ENCODE data around the gene MTSS2.

MTSS2 gene

DNA sequence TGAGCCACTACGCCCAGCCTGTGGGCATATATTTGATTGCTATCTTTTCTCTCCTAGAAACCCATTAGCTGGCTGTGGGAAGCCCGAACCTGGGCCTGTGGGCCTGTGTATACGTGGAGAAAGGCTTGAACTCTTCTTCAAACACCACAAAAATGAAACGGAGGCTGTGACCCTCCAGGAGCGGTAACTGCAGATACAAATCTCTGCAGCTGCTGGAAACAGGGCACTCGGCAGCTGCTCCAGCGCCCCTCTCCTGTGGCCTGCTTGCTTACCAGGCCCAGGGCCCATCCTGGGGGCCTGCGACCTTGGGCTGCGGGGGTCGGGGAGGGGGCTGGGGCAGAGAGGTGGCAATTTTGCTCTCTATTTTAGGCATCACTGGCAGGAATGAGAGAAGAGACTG is 28.0 kb upstream of the MTSS2 start:
- H3K4me1 ChIP-seq (ENCODE audit: control insufficient read depth, insufficient read depth, low read length) = peaks cover 74% of the 10 kb centered on the region
- H3K36me3 ChIP-seq (ENCODE audit: control insufficient read depth in 2 of 2, insufficient read depth in 2 of 2, low read length in 2 of 2) = no peaks in the 10 kb centered on the region
- H3K27ac ChIP-seq (ENCODE audit: low read length) = peak overlapping the region; percentile 98

DNA sequence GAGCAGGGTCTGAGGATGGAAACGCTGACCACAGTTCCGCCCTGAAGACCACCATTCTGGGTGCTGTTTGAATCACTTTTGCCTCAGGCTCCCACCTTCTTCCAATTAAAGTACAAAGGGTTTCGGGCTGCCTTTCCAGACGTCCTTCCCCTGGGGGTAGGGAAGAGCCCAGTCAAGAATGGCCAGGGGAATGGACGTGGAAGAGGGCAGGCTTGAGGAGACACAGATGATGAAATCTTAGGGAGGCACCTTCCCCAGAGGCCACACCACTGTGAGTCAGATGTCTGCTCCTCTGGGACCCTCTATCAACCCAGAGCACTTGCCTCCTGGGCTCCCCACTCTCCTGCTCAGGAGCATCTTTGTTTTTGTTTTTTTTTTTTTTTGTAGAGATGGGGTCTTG is 27.5 kb upstream of the MTSS2 start:
- no peak overlapping the region for H3K9ac ChIP-seq (ENCODE audit: low read length in 2 of 2)
- peak overlapping the region; percentile 98 for H3K27ac ChIP-seq (ENCODE audit: low read length)
- peaks cover 78% of the 10 kb centered on the region for H3K4me1 ChIP-seq (ENCODE audit: control insufficient read depth, insufficient read depth, low read length)

More for the DNA sequence above, 28.0 kb upstream of the MTSS2 start:
- peak overlapping the region in 1 of 2 donors; percentile 81 for H3K9ac ChIP-seq (ENCODE audit: low read length in 2 of 2)
- no peaks in the 10 kb centered on the region for H3K27me3 ChIP-seq (ENCODE audit: control insufficient read depth in 1 of 2, insufficient read depth in 2 of 2, low read length in 2 of 2)
- no peak overlapping the region for H3K4me3 ChIP-seq (ENCODE audit: low read length in 2 of 2)
- H3K9me3 ChIP-seq (ENCODE audit: control insufficient read depth in 2 of 2, low read length in 2 of 2) = no peaks in the 10 kb centered on the region

DNA sequence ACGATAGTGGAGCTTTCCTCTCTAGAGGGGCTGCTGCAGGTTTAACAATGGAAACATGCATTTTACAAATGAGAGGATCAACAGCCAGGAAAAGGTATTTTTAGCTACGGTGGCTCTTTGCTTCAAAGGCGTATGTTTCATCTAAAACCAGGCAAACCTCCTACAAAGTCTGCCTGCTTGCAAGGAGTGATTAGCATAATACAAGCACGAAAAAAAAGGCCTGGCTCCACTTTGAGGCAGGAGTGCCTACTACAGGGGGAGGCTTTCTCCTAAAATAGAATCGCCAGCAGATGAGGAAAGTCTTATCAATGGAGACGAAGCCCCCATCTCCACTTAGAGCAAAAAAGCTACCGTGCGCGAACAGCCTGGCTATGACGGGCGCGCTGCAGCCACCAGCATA is 27.1 kb upstream of the MTSS2 start:
- no peaks in the 10 kb centered on the region for H3K27me3 ChIP-seq (ENCODE audit: control insufficient read depth in 1 of 2, insufficient read depth in 2 of 2, low read length in 2 of 2)
- no peak overlapping the region for H3K9ac ChIP-seq (ENCODE audit: low read length in 2 of 2)
- no peaks in the 10 kb centered on the region for H3K36me3 ChIP-seq (ENCODE audit: control insufficient read depth in 2 of 2, insufficient read depth in 2 of 2, low read length in 2 of 2)
- H3K4me3 ChIP-seq (ENCODE audit: low read length in 2 of 2) = no peak overlapping the region
- peak overlapping the region; percentile 98 for H3K27ac ChIP-seq (ENCODE audit: low read length)
- no peaks in the 10 kb centered on the region for H3K9me3 ChIP-seq (ENCODE audit: control insufficient read depth in 2 of 2, low read length in 2 of 2)
- peaks cover 82% of the 10 kb centered on the region for H3K4me1 ChIP-seq (ENCODE audit: control insufficient read depth, insufficient read depth, low read length)

More for the DNA sequence above, 27.5 kb upstream of the MTSS2 start:
- Histone ChIP-seq H3K36me3 (ENCODE audit: control insufficient read depth in 2 of 2, insufficient read depth in 2 of 2, low read length in 2 of 2) (no peaks in the 10 kb centered on the region), H3K27me3 (ENCODE audit: control insufficient read depth in 1 of 2, insufficient read depth in 2 of 2, low read length in 2 of 2) (no peaks in the 10 kb centered on the region), H3K4me3 (ENCODE audit: low read length in 2 of 2) (no peak overlapping the region), H3K9me3 (ENCODE audit: control insufficient read depth in 2 of 2, low read length in 2 of 2) (no peaks in the 10 kb centered on the region)

DNA sequence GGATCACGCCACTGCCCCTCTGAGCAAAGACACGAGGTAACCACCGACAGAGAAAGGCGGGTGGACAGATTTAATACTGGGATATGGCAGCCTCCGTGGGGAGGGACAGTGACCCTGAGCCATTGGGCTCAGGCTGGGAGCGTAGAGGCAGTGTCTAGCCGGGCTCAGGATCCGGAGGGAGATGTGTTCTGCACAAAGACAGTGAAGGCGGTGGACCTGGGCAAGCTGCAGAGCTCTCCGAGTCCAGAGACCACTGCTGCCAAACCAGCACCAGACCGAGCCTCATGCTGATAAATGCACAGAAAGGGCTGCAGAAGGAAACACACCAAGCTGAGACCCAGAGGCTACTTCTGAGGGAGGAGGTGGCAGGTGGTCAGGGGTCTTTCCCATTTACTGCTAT is 26.5 kb upstream of the MTSS2 start:
- Histone ChIP-seq H3K36me3 (ENCODE audit: control insufficient read depth in 2 of 2, insufficient read depth in 2 of 2, low read length in 2 of 2) (no peaks in the 10 kb centered on the region), H3K4me3 (ENCODE audit: low read length in 2 of 2) (no peak overlapping the region), H3K9ac (ENCODE audit: low read length in 2 of 2) (no peak overlapping the region), H3K27me3 (ENCODE audit: control insufficient read depth in 1 of 2, insufficient read depth in 2 of 2, low read length in 2 of 2) (no peaks in the 10 kb centered on the region), H3K9me3 (ENCODE audit: control insufficient read depth in 2 of 2, low read length in 2 of 2) (no peaks in the 10 kb centered on the region), H3K4me1 (ENCODE audit: control insufficient read depth, insufficient read depth, low read length) (peaks cover 87% of the 10 kb centered on the region), H3K27ac (ENCODE audit: low read length) (peak overlapping the region; percentile 98)

DNA sequence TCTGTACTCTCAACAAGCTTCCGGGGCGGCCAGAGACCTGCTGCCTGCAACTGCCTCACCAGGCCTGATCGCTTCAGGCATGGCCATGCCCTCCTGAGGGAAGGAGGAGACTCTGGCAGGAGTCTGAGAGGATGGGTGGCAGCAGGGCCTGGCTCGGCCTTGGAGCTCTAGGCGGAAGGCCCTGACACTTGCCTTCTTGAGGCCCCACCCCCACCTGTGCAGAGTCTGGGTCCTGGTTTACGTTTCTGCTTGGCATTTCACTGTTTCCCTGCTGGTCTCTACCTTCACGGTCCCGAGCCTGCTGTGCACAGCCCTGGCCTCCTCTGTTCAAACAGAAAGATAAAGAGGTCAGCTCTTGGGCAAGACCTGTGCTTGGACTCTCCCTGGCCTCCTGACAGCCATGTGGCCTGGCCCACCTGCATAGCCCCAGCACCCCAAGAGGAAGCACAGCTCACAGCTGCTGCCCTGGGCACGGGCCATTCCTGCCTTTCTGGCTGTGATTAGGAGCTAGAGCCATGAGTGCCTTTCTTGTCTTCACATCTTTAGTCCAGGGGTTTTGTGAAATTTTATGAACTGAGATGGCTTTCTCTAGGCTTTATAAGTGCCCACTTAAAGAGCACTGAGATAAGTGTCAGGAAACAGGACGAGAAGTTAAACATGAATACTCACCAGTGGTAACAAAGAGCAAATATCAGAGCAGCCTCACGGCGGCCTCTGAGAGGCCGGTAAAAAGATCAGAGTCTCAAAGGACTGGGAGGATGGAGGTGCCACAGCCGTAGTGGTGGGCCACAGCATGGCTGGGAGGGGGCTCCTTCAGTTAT is 25.6 kb upstream of the MTSS2 start:
- Histone ChIP-seq H3K36me3 (ENCODE audit: control insufficient read depth in 2 of 2, insufficient read depth in 2 of 2, low read length in 2 of 2) (no peaks in the 10 kb centered on the region), H3K27me3 (ENCODE audit: control insufficient read depth in 1 of 2, insufficient read depth in 2 of 2, low read length in 2 of 2) (no peaks in the 10 kb centered on the region), H3K9ac (ENCODE audit: low read length in 2 of 2) (peak overlapping the region in 1 of 2 donors; percentile 11), H3K4me3 (ENCODE audit: low read length in 2 of 2) (no peak overlapping the region), H3K4me1 (ENCODE audit: control insufficient read depth, insufficient read depth, low read length) (peaks cover 89% of the 10 kb centered on the region), H3K27ac (ENCODE audit: low read length) (peak overlapping the region; percentile 98), H3K9me3 (ENCODE audit: control insufficient read depth in 2 of 2, low read length in 2 of 2) (no peaks in the 10 kb centered on the region)

DNA sequence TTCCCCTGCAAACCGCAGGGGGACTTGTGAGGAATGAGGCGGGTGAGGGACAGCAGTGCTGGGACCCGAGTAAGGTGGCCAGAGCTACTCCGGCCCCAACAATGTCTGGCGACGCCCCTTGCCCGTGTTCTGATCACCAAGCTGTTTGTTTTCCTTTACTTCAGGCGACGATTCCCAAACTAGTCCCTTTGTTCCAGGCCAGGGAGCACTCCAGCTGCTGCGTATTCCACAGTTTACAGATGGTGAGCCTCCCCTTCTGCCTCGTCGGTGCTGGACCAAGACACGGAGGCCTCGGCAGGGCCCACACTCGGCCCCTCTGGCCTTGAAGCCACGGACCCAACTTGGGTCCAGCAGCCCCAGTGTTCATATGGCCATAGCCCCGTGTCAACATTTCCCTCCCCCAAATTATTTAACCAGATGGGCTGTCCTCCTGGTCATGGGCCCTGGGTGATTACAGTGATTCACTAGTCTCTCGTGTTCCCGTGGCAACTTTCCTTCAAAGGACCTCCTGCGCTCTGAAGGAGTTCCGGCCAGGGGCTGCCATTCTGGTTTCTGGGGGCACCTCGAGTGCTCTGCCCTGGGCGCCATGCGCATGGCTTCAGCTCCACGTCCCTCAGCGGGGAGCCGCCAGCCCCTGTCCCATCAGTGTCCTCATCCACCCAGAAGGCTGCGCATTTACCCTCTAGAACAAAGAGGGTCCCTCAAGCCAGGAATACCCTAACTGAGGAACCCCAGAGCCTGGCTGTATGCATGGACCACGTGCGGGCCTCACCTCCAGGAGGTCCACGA is 24.8 kb upstream of the MTSS2 start:
- Histone ChIP-seq H3K9me3 (ENCODE audit: control insufficient read depth in 2 of 2, low read length in 2 of 2) (no peaks in the 10 kb centered on the region), H3K4me1 (ENCODE audit: control insufficient read depth, insufficient read depth, low read length) (peaks cover 89% of the 10 kb centered on the region), H3K27ac (ENCODE audit: low read length) (peak overlapping the region; percentile 98), H3K36me3 (ENCODE audit: control insufficient read depth in 2 of 2, insufficient read depth in 2 of 2, low read length in 2 of 2) (no peaks in the 10 kb centered on the region), H3K27me3 (ENCODE audit: control insufficient read depth in 1 of 2, insufficient read depth in 2 of 2, low read length in 2 of 2) (no peaks in the 10 kb centered on the region), H3K9ac (ENCODE audit: low read length in 2 of 2) (no peak overlapping the region), H3K4me3 (ENCODE audit: low read length in 2 of 2) (no peak overlapping the region)

DNA sequence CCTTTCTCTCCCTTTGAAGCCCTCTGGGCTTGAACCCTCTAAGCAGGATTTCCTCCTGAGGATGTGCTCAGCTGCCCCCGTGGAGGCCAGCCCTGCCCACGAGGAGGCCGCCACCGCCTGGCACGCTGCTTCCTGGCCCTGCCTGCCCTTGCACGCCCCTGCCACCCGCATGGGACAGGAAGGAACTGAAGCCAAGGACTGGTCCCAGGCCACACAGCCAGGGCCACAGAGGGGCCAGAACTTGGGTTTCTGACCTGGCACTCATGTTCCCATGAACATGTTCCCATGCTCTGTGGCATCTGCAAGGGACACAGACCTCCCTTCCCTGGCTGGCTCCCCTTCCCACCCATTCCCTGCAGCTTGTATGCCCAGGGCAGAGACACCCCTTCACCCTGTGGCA is 24.1 kb upstream of the MTSS2 start:
- H3K4me3 ChIP-seq (ENCODE audit: low read length in 2 of 2) = no peak overlapping the region
- no peaks in the 10 kb centered on the region for H3K27me3 ChIP-seq (ENCODE audit: control insufficient read depth in 1 of 2, insufficient read depth in 2 of 2, low read length in 2 of 2)
- H3K9me3 ChIP-seq (ENCODE audit: control insufficient read depth in 2 of 2, low read length in 2 of 2) = no peaks in the 10 kb centered on the region
- H3K9ac ChIP-seq (ENCODE audit: low read length in 2 of 2) = no peak overlapping the region
- H3K27ac ChIP-seq (ENCODE audit: low read length) = no peak overlapping the region
- H3K4me1 ChIP-seq (ENCODE audit: control insufficient read depth, insufficient read depth, low read length) = peaks cover 89% of the 10 kb centered on the region
- H3K36me3 ChIP-seq (ENCODE audit: control insufficient read depth in 2 of 2, insufficient read depth in 2 of 2, low read length in 2 of 2) = no peaks in the 10 kb centered on the region

DNA sequence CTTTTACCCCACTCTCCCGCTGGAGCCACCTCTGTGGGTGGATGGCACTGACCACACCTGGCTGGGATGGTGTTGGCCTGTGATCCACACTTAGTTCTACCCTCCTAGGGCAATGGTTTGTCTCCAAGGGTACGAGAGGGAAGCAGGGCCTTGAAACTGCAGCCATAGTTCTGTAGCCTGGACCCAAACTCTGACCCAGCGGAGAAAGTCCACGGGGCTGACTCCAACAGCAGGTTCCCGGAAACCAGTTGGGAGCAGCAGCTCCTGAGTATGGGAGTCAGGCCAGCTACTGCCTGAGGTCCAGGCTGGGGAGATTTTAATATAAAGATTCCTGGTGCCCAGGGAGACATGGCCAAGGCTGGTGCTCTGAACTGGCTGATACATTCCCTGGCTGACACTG is 23.6 kb upstream of the MTSS2 start:
- peaks cover 89% of the 10 kb centered on the region for H3K4me1 ChIP-seq (ENCODE audit: control insufficient read depth, insufficient read depth, low read length)

DNA sequence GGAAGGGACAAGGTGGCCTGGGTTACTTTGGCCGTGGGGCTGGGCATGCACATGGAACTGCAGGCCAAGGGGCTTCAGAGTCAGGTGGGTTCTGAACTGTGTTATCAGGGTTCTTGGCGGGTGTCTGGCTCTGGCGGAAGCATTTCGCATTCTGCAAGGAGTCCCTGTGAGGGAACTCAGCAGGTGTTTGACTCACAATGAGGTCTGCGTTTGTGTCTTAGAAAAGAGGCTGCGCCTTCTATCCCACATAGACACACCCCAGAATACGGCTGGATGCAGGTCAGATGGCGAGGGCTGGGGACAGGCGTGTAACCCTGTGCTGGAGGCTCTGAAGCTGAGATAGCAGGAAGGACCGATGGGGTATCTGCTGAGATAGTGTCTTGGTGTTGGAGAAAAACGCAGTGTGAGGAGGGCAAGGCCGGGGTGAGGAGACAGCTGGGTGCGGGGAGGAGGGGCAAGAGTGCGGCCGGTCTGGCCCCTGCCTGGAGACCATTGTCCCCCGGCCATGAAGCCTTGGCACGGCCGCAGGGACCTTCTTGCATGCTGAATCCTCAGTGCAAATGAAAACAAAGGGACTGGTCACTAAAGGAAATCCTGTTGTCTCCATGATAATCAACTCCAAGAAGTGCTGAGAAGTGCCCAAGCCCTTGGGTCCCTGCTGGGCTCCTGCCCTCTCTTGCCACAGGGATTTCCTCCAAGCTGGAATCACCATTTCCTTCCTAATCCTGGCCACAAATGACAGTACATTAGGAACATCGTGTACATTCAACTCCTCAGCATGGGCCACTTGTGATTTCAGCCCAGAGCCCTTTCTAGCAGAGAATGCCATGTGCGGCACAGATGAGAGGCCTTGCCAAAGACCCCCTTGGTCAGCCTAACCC is 22.8 kb upstream of the MTSS2 start:
- H3K9me3 ChIP-seq (ENCODE audit: control insufficient read depth in 2 of 2, low read length in 2 of 2) = no peaks in the 10 kb centered on the region
- H3K27ac ChIP-seq (ENCODE audit: low read length) = peak overlapping the region; percentile 18
- peaks cover 89% of the 10 kb centered on the region for H3K4me1 ChIP-seq (ENCODE audit: control insufficient read depth, insufficient read depth, low read length)
- no peak overlapping the region for H3K4me3 ChIP-seq (ENCODE audit: low read length in 2 of 2)
- H3K36me3 ChIP-seq (ENCODE audit: control insufficient read depth in 2 of 2, insufficient read depth in 2 of 2, low read length in 2 of 2) = no peaks in the 10 kb centered on the region
- no peaks in the 10 kb centered on the region for H3K27me3 ChIP-seq (ENCODE audit: control insufficient read depth in 1 of 2, insufficient read depth in 2 of 2, low read length in 2 of 2)
- H3K9ac ChIP-seq (ENCODE audit: low read length in 2 of 2) = no peak overlapping the region

More for the DNA sequence above, 23.6 kb upstream of the MTSS2 start:
- no peaks in the 10 kb centered on the region for H3K36me3 ChIP-seq (ENCODE audit: control insufficient read depth in 2 of 2, insufficient read depth in 2 of 2, low read length in 2 of 2)
- no peaks in the 10 kb centered on the region for H3K9me3 ChIP-seq (ENCODE audit: control insufficient read depth in 2 of 2, low read length in 2 of 2)
- H3K4me3 ChIP-seq (ENCODE audit: low read length in 2 of 2) = no peak overlapping the region
- H3K27ac ChIP-seq (ENCODE audit: low read length) = no peak overlapping the region
- no peaks in the 10 kb centered on the region for H3K27me3 ChIP-seq (ENCODE audit: control insufficient read depth in 1 of 2, insufficient read depth in 2 of 2, low read length in 2 of 2)
- peak overlapping the region in 1 of 2 donors; percentile 1 for H3K9ac ChIP-seq (ENCODE audit: low read length in 2 of 2)

DNA sequence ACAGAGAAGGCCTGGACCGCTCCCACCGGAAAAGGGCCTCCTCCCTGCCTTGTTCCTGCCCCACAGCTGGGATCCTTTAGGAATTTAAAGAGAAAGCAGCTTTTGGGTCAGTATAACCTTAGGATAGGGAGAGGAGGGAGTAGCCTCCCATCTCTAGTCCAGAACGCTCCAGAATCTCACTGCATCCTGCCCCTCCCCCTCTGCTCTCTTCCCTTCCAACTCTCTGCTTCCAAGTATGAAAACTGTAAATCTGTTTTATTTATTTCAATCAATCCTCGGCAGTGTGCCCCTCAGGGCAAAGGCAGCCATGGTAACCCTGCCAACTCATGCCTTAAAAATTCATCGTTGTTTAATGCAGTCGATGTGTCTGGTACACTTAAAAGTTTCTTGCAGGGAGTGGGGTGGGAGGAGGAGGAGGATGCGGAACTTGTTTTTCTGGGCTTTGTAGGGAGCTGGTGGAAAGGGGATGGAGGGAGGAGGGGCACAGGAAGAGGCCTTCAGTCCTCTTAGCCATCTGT is 21.2 kb upstream of the MTSS2 start:
- no peaks in the 10 kb centered on the region for H3K27me3 ChIP-seq (ENCODE audit: control insufficient read depth in 1 of 2, insufficient read depth in 2 of 2, low read length in 2 of 2)
- H3K4me3 ChIP-seq (ENCODE audit: low read length in 2 of 2) = peak overlapping the region; percentile 5 to 54
- peak overlapping the region; percentile 98 for H3K27ac ChIP-seq (ENCODE audit: low read length)
- H3K9me3 ChIP-seq (ENCODE audit: control insufficient read depth in 2 of 2, low read length in 2 of 2) = no peaks in the 10 kb centered on the region
- H3K9ac ChIP-seq (ENCODE audit: low read length in 2 of 2) = peak overlapping the region; percentile 31 to 58
- no peaks in the 10 kb centered on the region for H3K36me3 ChIP-seq (ENCODE audit: control insufficient read depth in 2 of 2, insufficient read depth in 2 of 2, low read length in 2 of 2)
- peaks cover 90% of the 10 kb centered on the region for H3K4me1 ChIP-seq (ENCODE audit: control insufficient read depth, insufficient read depth, low read length)
